NT2/D1 (cell line): ENCODE results near the gene ARVCF.
"Not testable (repeated sequence)": the region's sequence is repeated elsewhere in the genome, so short reads cannot be mapped to it uniquely, and the experiment has no call there.

Source experiments
- DNase-seq: peaks from one replicate; pipeline ENCODE4 v3.0.0-alpha.2; 2011; ENCODE audit warnings: low read depth, low spot score
- H3K27me3 ChIP-seq: 2 replicates; pipeline ENCODE4 v1.6.0; 2011; ENCODE audit warnings: mild to moderate bottlenecking; ENCODE audit not compliant: insufficient read length, insufficient read depth
- H3K36me3 ChIP-seq: 2 replicates; pipeline ENCODE4 v1.6.1; 2011; ENCODE audit warnings: mild to moderate bottlenecking, low read length, mixed read lengths; ENCODE audit not compliant: insufficient read depth, insufficient read length
- H3K4me1 ChIP-seq: 2 replicates; pipeline ENCODE4 v1.5.1; 2011; ENCODE audit not compliant: insufficient read depth, insufficient read length
- H3K4me3 ChIP-seq: 2 replicates; pipeline ENCODE4 v1.5.1; 2011; ENCODE audit warnings: low read depth; ENCODE audit not compliant: insufficient read length
- H3K9ac ChIP-seq: 2 replicates; pipeline ENCODE4 v1.6.0; 2011; ENCODE audit warnings: low read depth; ENCODE audit not compliant: insufficient read length
- H3K9me3 ChIP-seq: 2 replicates; pipeline ENCODE4 v1.5.1; 2011; ENCODE audit warnings: mild to moderate bottlenecking, low read length; ENCODE audit not compliant: insufficient read depth
- SUZ12 ChIP-seq: IDR thresholded peaks from 2 replicates; pipeline ENCODE4 v1.6.1; 2011; ENCODE audit not compliant: insufficient read length, insufficient read depth; ENCODE audit errors: extremely low read depth
- YY1 ChIP-seq: IDR thresholded peaks from 2 replicates; pipeline ENCODE4 v1.6.1; 2011; ENCODE audit not compliant: insufficient read length, insufficient read depth
- ZNF274 ChIP-seq: IDR thresholded peaks from 2 replicates; pipeline ENCODE4 v1.6.1; 2011; ENCODE audit warnings: mild to moderate bottlenecking, low read depth, low read length

The ARVCF gene

GRCh38 chr22:19929586-19930550, 86.8 kb downstream of the ARVCF start:
- H3K36me3 ChIP-seq, result peaks cover 5% of the 10 kb centered on the region
- TF ChIP-seq YY1 (no peak), SUZ12 (no peak), ZNF274 (no peak)
- no peaks in the 10 kb centered on the region for H3K9me3 ChIP-seq

DNA sequence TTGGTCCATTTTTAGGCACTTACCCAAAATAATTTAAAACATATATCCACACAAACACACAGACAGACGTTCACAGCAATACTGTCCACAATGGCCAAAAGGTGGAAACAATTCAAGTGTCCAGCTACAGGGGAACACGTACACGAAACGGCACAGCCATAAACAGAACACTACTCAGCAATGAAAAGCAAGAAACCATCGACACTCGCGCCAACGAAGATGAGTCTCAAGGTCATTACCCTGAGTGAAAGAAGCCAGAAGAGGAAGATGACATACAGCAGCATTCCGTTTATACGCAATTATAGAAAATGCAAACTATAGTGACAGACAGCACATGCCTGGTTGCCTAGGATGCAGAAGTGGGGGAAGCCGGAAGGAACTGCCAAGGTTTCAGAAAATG, 88.4 kb downstream of the ARVCF start:
- no peak for TF ChIP-seq ZNF274
- TF ChIP-seq YY1, result no peak
- no peak for TF ChIP-seq SUZ12
- Histone ChIP-seq H3K27me3 (no peaks in the 10 kb centered on the region), H3K36me3 (peaks cover 5% of the 10 kb centered on the region), H3K4me3 (no peak overlapping the region), H3K9me3 (no peaks in the 10 kb centered on the region), H3K9ac (no peak overlapping the region), H3K4me1 (no peaks in the 10 kb centered on the region)
- no peak for DNase-seq

More at GRCh38 chr22:19929586-19930550, 86.8 kb downstream of the ARVCF start:
- Histone ChIP-seq H3K4me3 (no peak overlapping the region), H3K27me3 (no peaks in the 10 kb centered on the region), H3K4me1 (no peaks in the 10 kb centered on the region), H3K9ac (no peak overlapping the region)
- DNase-seq, result no peak

- no peaks in the 10 kb centered on the region for H3K9me3 ChIP-seq
- no peak overlapping the region for H3K9ac ChIP-seq
- peaks cover 5% of the 10 kb centered on the region for H3K36me3 ChIP-seq
- TF ChIP-seq ZNF274 (no peak), SUZ12 (no peak), YY1 (no peak)
- H3K4me3 ChIP-seq, result no peak overlapping the region
- no peaks in the 10 kb centered on the region for H3K27me3 ChIP-seq
- H3K4me1 ChIP-seq, result no peaks in the 10 kb centered on the region
- no peak for DNase-seq
Measured at GRCh38 chr22:19927696-19928095, 88.9 kb downstream of the ARVCF start.

- not testable (repeated sequence) for H3K4me1 ChIP-seq, H3K36me3 ChIP-seq, H3K9ac ChIP-seq, DNase-seq, H3K4me3 ChIP-seq, H3K9me3 ChIP-seq, H3K27me3 ChIP-seq
Measured at GRCh38 chr22:19926028-19926427, 90.6 kb downstream of the ARVCF start.

GRCh38 chr22:19923914-19924513, 92.6 kb downstream of the ARVCF start:
- H3K4me3 ChIP-seq, result no peak overlapping the region
- no peaks in the 10 kb centered on the region for H3K4me1 ChIP-seq
- no peaks in the 10 kb centered on the region for H3K27me3 ChIP-seq
- no peak overlapping the region for H3K9ac ChIP-seq
- no peak for TF ChIP-seq YY1
- TF ChIP-seq ZNF274, result no peak
- TF ChIP-seq SUZ12, result no peak
- DNase-seq, result no peak
- H3K36me3 ChIP-seq, result peaks cover 4% of the 10 kb centered on the region
- H3K9me3 ChIP-seq, result no peaks in the 10 kb centered on the region

DNA sequence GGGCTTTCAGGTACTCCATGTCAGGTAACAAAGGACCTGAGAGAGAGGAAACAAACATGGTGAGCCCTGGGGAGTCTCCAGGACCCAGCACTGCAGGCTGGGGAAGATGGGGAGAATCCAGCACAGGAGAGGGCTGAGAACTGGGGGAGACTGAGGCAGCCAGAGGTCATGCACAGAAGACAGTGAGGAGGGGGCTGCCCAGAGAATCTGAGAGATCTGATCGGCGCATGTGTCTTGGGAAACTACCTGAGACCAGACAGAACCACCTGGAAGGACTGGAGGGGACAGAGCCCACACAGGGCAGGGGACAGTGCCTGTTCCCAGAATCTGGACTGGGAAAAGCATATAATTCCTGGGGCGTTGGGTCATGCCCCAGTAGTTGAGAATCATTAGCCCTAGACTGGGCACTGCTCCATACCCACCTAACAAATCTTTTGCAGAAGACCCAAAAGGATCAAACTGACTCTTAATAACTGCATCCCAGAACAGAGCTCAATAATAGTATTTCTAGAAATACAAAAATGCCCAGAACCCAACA, 95.0 kb downstream of the ARVCF start:
- no peaks in the 10 kb centered on the region for H3K27me3 ChIP-seq
- H3K9ac ChIP-seq, result no peak overlapping the region
- H3K36me3 ChIP-seq, result peaks cover 22% of the 10 kb centered on the region
- no peak for TF ChIP-seq YY1
- TF ChIP-seq SUZ12, result no peak
- TF ChIP-seq ZNF274, result no peak
- no peaks in the 10 kb centered on the region for H3K4me1 ChIP-seq
- H3K9me3 ChIP-seq, result no peaks in the 10 kb centered on the region
- no peak for DNase-seq
- no peak overlapping the region for H3K4me3 ChIP-seq
